Activated CD4-positive, alpha-beta T cell treated with anti-CD3 and anti-CD28 coated beads, Interleukin-2, amount 10 ng/mL, durations not matched to agents 24 days and 14 days (primary cell): ENCODE results near the gene FAM117B. TPM values are rescaled to one million over a fixed set of nuclear protein-coding genes. Genes with fewer than 3 reads are reported as not detected.
A peak's percentile ranks its signal among the peaks of the same experiment; 100 is the strongest.

Experiments
- DNase-seq: peaks from one replicate; pipeline ENCODE4 v3.0.0; 2022
- H3K27ac Mint-ChIP-seq: one replicate; pipeline ENCODE4 v1.8.0; 2022; ENCODE audit warnings: mild to moderate bottlenecking, mixed read lengths
- H3K27me3 Mint-ChIP-seq: one replicate; pipeline ENCODE4 v1.8.0; 2022; ENCODE audit warnings: mixed read lengths
- H3K36me3 Mint-ChIP-seq: one replicate; pipeline ENCODE4 v1.8.0; 2022; ENCODE audit warnings: low read depth, mild to moderate bottlenecking, mixed read lengths
- H3K4me1 Mint-ChIP-seq: one replicate; pipeline ENCODE4 v1.8.0; 2021; ENCODE audit warnings: mixed read lengths
- H3K4me3 Mint-ChIP-seq: one replicate; pipeline ENCODE4 v1.8.0; 2022; ENCODE audit warnings: mild to moderate bottlenecking, moderate library complexity, mixed read lengths
- H3K9me3 Mint-ChIP-seq: one replicate; pipeline ENCODE4 v1.8.0; 2021; ENCODE audit warnings: mixed read lengths
- intact Hi-C: fragments of 100-400 bp; cut with micrococcal nuclease; formaldehyde crosslinking; loops from one replicate; pipeline ENCODE4 v1.15.1; 2023
- total RNA-seq: library from RNA; stranded (reverse); gene quantifications from 2 replicates; pipeline ENCODE4 v1.2.3, GENCODE V29; 2022

FAM117B gene
- total RNA-seq, 1 donor from 2014 or later: 14.5 TPM

- intact Hi-C loops: no loop called here
- H3K4me1 Mint-ChIP-seq: no peaks in the 10 kb centered on the region
- H3K4me3 Mint-ChIP-seq: no peak overlapping the region
- H3K27ac Mint-ChIP-seq: no peak overlapping the region
- H3K9me3 Mint-ChIP-seq: no peaks in the 10 kb centered on the region
- DNase-seq: no peak
- no peaks in the 10 kb centered on the region for H3K36me3 Mint-ChIP-seq
- H3K27me3 Mint-ChIP-seq: no peaks in the 10 kb centered on the region
These were observed 10.6 kb upstream of the FAM117B start for GRCh38 chr2:202624133-202624532.

- no peak overlapping the region for H3K27ac Mint-ChIP-seq
These were observed 7.7 kb upstream of the FAM117B start for GRCh38 chr2:202627042-202627441.

GRCh38 chr2:202628646-202629198, 6.0 kb upstream of the FAM117B start:
- Mint-ChIP-seq H3K4me1 (peaks cover 4% of the 10 kb centered on the region), H3K27ac (no peak overlapping the region), H3K4me3 (no peak overlapping the region), H3K9me3 (no peaks in the 10 kb centered on the region), H3K27me3 (no peaks in the 10 kb centered on the region), H3K36me3 (no peaks in the 10 kb centered on the region)
- no peak for DNase-seq
- intact Hi-C loops: no loop called here

More at GRCh38 chr2:202627042-202627441, 7.7 kb upstream of the FAM117B start:
- intact Hi-C loops: no loop called here
- no peaks in the 10 kb centered on the region for H3K9me3 Mint-ChIP-seq
- H3K4me1 Mint-ChIP-seq: no peaks in the 10 kb centered on the region
- H3K27me3 Mint-ChIP-seq: no peaks in the 10 kb centered on the region
- H3K4me3 Mint-ChIP-seq: no peak overlapping the region
- H3K36me3 Mint-ChIP-seq: no peaks in the 10 kb centered on the region
- no peak for DNase-seq

- intact Hi-C loops: loop anchor here (10.0 kb wide), 7 partner anchors 258 to 1818 kb away; partner anchors contain the start of genes BMPR2, BZW1, CASP8 and ICOS
- Mint-ChIP-seq H3K4me1 (peaks cover 22% of the 10 kb centered on the region), H3K4me3 (peak overlapping the region; percentile 42), H3K36me3 (peaks cover 2% of the 10 kb centered on the region), H3K9me3 (no peaks in the 10 kb centered on the region), H3K27ac (no peak overlapping the region), H3K27me3 (no peaks in the 10 kb centered on the region)
- no peak for DNase-seq
These were observed 2.0 kb upstream of the FAM117B start for GRCh38 chr2:202632682-202633290.

GRCh38 chr2:202633470-202633869, 1.3 kb upstream of the FAM117B start:
- Mint-ChIP-seq H3K4me3 (peak overlapping the region; percentile 98), H3K4me1 (peaks cover 27% of the 10 kb centered on the region)

GRCh38 chr2:202635428-202636212, 851 bp downstream of the FAM117B start:
- H3K4me1 Mint-ChIP-seq: peaks cover 38% of the 10 kb centered on the region
- intact Hi-C loops: loop anchor here (5.0 to 10.0 kb wide), 9 partner anchors 261 to 1821 kb away; partner anchors contain the start of genes BMPR2, BZW1, CASP8 and CYP20A1

More at GRCh38 chr2:202633470-202633869, 1.3 kb upstream of the FAM117B start:
- no peak overlapping the region for H3K27ac Mint-ChIP-seq
- no peaks in the 10 kb centered on the region for H3K9me3 Mint-ChIP-seq
- peaks cover 4% of the 10 kb centered on the region for H3K36me3 Mint-ChIP-seq
- intact Hi-C loops: loop anchor here (10.0 kb wide), 7 partner anchors 259 to 1819 kb away; partner anchors contain the start of genes BMPR2, BZW1, CASP8 and ICOS
- no peak for DNase-seq
- no peaks in the 10 kb centered on the region for H3K27me3 Mint-ChIP-seq

GRCh38 chr2:202636213-202636513, 1.4 kb downstream of the FAM117B start:
- no peak for DNase-seq
- H3K27me3 Mint-ChIP-seq: no peaks in the 10 kb centered on the region
- peak overlapping the region; percentile 83 for H3K4me3 Mint-ChIP-seq
- H3K9me3 Mint-ChIP-seq: no peaks in the 10 kb centered on the region
- H3K4me1 Mint-ChIP-seq: peaks cover 41% of the 10 kb centered on the region
- H3K27ac Mint-ChIP-seq: peak overlapping the region; percentile 90
- peaks cover 4% of the 10 kb centered on the region for H3K36me3 Mint-ChIP-seq
- intact Hi-C loops: loop anchor here (5.0 to 10.0 kb wide), 9 partner anchors 261 to 1821 kb away; partner anchors contain the start of genes BMPR2, BZW1, CASP8 and CYP20A1

More at GRCh38 chr2:202635428-202636212, 851 bp downstream of the FAM117B start:
- peaks cover 4% of the 10 kb centered on the region for H3K36me3 Mint-ChIP-seq
- no peaks in the 10 kb centered on the region for H3K27me3 Mint-ChIP-seq
- DNase-seq: peak; percentile 93
- peak overlapping the region; percentile 90 for H3K27ac Mint-ChIP-seq
- no peaks in the 10 kb centered on the region for H3K9me3 Mint-ChIP-seq
- H3K4me3 Mint-ChIP-seq: peak overlapping the region; percentile 98

GRCh38 chr2:202638721-202639120, 4.0 kb downstream of the FAM117B start:
- peak overlapping the region; percentile 83 for H3K4me3 Mint-ChIP-seq
- no peaks in the 10 kb centered on the region for H3K9me3 Mint-ChIP-seq
- H3K27me3 Mint-ChIP-seq: no peaks in the 10 kb centered on the region
- intact Hi-C loops: loop anchor here (1.0 to 10.0 kb wide), 11 partner anchors 28 to 1824 kb away; partner anchors contain the start of genes BMPR2, BZW1, CASP8 and CYP20A1
- no peak for DNase-seq
- peak overlapping the region; percentile 88 for H3K27ac Mint-ChIP-seq
- peaks cover 4% of the 10 kb centered on the region for H3K36me3 Mint-ChIP-seq
- peaks cover 40% of the 10 kb centered on the region for H3K4me1 Mint-ChIP-seq

- Mint-ChIP-seq H3K36me3 (peaks cover 4% of the 10 kb centered on the region), H3K27me3 (no peaks in the 10 kb centered on the region), H3K9me3 (peaks cover under 1% of the 10 kb centered on the region), H3K4me3 (peak overlapping the region; percentile 83), H3K27ac (peak overlapping the region; percentile 88), H3K4me1 (peaks cover 35% of the 10 kb centered on the region)
- no peak for DNase-seq
- intact Hi-C loops: loop anchor here (1.0 to 10.0 kb wide), 11 partner anchors 28 to 1824 kb away; partner anchors contain the start of genes BMPR2, BZW1, CASP8 and CYP20A1
These were observed 4.5 kb downstream of the FAM117B start for GRCh38 chr2:202639231-202639630.

- Mint-ChIP-seq H3K27me3 (no peaks in the 10 kb centered on the region), H3K27ac (no peak overlapping the region), H3K36me3 (peaks cover 4% of the 10 kb centered on the region), H3K9me3 (peaks cover 3% of the 10 kb centered on the region), H3K4me1 (peaks cover 37% of the 10 kb centered on the region), H3K4me3 (no peak overlapping the region)
- no peak for DNase-seq
- intact Hi-C loops: loop anchor here (2.0 to 5.0 kb wide), 2 partner anchors 14 to 120 kb away; no protein-coding TSS in a partner anchor
These were observed 7.8 kb downstream of the FAM117B start for GRCh38 chr2:202642567-202642966.

- Mint-ChIP-seq H3K9me3 (peaks cover 3% of the 10 kb centered on the region), H3K27me3 (no peaks in the 10 kb centered on the region), H3K27ac (peak overlapping the region; percentile 93), H3K36me3 (peaks cover 2% of the 10 kb centered on the region), H3K4me3 (peak overlapping the region; percentile 73), H3K4me1 (peaks cover 37% of the 10 kb centered on the region)
- peak; percentile 71 for DNase-seq
- intact Hi-C loops: loop anchor here (1.0 to 5.0 kb wide), 3 partner anchors 9 to 119 kb away; no protein-coding TSS in a partner anchor
These were observed 8.5 kb downstream of the FAM117B start for GRCh38 chr2:202643012-202643858.

GRCh38 chr2:202652119-202652518, 17.4 kb downstream of the FAM117B start:
- H3K4me1 Mint-ChIP-seq: peaks cover 37% of the 10 kb centered on the region
- intact Hi-C loops: loop anchor here (1.0 kb wide), 1 partner anchor 9 kb away; no protein-coding TSS in a partner anchor
- peaks cover 1% of the 10 kb centered on the region for H3K36me3 Mint-ChIP-seq

GRCh38 chr2:202653890-202654289, 19.1 kb downstream of the FAM117B start:
- H3K4me1 Mint-ChIP-seq: peaks cover 35% of the 10 kb centered on the region
- peak; percentile 37 for DNase-seq
- peaks cover 1% of the 10 kb centered on the region for H3K36me3 Mint-ChIP-seq
- no peaks in the 10 kb centered on the region for H3K9me3 Mint-ChIP-seq
- H3K27me3 Mint-ChIP-seq: no peaks in the 10 kb centered on the region
- H3K4me3 Mint-ChIP-seq: no peak overlapping the region
- H3K27ac Mint-ChIP-seq: peak overlapping the region; percentile 14
- intact Hi-C loops: no loop called here

More at GRCh38 chr2:202652119-202652518, 17.4 kb downstream of the FAM117B start:
- no peak overlapping the region for H3K4me3 Mint-ChIP-seq
- no peaks in the 10 kb centered on the region for H3K9me3 Mint-ChIP-seq
- no peaks in the 10 kb centered on the region for H3K27me3 Mint-ChIP-seq
- no peak for DNase-seq
- H3K27ac Mint-ChIP-seq: no peak overlapping the region
